GM10248 (cell line): ENCODE measurements around the gene OR5V1.
"Not testable (repeated sequence)": the region's sequence is repeated elsewhere in the genome, so short reads cannot be mapped to it uniquely, and the experiment has no call there.

Experiments
- CTCF ChIA-PET: fragments of 300-600 bp; sonication (Branson Sonifier 250); formaldehyde crosslinking; extraction: SDS; loops from one replicate; lab custom pipeline; 2021; ENCODE audit warnings: antibody characterized with exemption; lab: Yijun Ruan, JAX
- POLR2A ChIA-PET: fragments of 350-650 bp; sonication (Branson Sonifier 250); formaldehyde crosslinking; extraction: SDS; loops from one replicate; lab custom pipeline; 2020; ENCODE audit warnings: antibody characterized with exemption; lab: Yijun Ruan, JAX
- DNase-seq: peaks from one replicate; pipeline ENCODE4 v3.0.0; 2012; ENCODE audit errors: extremely low spot score
- TF ChIP-seq, protein P1 (sequence below): IDR thresholded peaks from 2 replicates; pipeline ENCODE4 v1.5.1; 2012; ENCODE audit warnings: mild to moderate bottlenecking, low read depth; ENCODE audit errors: extremely low read depth, missing control alignments, control extremely low read depth

The OR5V1 gene

DNA sequence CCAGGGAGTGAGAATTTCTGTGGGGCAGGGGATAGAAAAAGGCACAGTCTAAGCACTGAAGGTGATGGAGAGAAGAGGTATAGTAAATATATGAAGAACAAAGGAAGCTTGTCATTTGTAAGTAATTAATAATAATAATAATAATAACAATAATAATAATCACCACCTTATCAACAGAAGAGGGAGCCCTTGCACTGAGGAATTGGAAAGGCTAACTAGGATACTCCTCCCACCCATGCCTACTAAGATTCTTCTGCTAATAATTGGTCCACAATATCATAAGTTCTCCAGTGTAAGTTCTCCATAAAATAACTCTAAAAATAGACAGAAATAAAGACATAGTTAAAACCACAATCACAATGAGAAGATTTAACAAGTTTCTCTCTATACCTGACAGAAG, 7.3 kb upstream of the OR5V1 start:
- CTCF ChIA-PET = interaction anchor here (1.0 to 2.7 kb wide), 4 partner anchors 174 to 216 kb away, joined by 3 to 30 read pairs (median 3); a partner anchor contains a TSS
- POLR2A ChIA-PET = no interaction called here
- TF ChIP-seq, protein P1, sequence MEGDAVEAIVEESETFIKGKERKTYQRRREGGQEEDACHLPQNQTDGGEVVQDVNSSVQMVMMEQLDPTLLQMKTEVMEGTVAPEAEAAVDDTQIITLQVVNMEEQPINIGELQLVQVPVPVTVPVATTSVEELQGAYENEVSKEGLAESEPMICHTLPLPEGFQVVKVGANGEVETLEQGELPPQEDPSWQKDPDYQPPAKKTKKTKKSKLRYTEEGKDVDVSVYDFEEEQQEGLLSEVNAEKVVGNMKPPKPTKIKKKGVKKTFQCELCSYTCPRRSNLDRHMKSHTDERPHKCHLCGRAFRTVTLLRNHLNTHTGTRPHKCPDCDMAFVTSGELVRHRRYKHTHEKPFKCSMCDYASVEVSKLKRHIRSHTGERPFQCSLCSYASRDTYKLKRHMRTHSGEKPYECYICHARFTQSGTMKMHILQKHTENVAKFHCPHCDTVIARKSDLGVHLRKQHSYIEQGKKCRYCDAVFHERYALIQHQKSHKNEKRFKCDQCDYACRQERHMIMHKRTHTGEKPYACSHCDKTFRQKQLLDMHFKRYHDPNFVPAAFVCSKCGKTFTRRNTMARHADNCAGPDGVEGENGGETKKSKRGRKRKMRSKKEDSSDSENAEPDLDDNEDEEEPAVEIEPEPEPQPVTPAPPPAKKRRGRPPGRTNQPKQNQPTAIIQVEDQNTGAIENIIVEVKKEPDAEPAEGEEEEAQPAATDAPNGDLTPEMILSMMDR = peak; percentile 7
- DNase-seq = peak; percentile 19

DNA sequence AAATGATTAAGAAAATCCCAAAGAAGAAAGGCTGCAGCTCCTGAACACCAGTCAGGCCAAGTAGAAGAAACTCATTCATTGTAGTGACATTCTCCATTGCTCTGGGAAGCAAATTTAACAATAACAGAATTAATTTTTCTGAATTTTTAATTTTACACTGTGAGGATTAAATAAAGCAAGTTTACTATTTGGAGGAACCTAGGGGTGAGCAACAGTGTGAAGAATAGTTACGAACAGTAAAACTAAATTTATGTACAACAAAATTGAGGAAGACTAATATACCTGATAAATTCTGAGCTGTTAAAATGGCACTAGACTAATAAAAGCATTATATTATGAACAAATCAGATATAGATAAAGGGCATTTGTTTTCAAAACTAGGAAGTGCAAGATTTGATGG, 6.5 kb upstream of the OR5V1 start, which contains the start of gene OR12D3:
Gene OR12D3, minus strand, starts transcription at position 101 of the 400 bp plus-strand sequence. Its CDS starts 4 bp downstream, at position 97.
- no peak for DNase-seq
- CTCF ChIA-PET = interaction anchor here (1.0 to 2.7 kb wide), 4 partner anchors 12 to 217 kb away, joined by 3 to 30 read pairs (median 3); no protein-coding TSS in a partner anchor
- POLR2A ChIA-PET = no interaction called here
- TF ChIP-seq, protein P1 = no peak

DNA sequence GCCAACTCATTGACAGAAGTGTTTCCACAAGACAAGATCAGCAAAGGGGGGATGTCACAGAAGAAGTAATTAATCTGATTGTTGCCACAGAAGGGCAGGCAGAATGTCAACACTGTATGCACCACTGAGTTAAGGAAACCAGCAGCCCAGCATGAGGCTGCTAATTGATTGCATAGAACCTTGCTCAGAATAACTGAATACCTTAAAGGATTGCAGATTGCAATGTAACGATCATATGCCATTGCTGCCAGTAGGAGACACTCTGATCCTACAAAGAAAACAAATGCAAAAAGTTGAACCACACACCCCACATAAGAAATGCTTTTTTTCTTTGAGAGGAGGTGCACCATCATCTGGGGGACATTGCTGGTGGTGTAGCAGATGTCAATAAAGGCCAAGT, 13.1 kb downstream of the OR5V1 start:
- CTCF ChIA-PET = interaction anchor here (1.4 kb wide), 1 partner anchor 24 kb away, joined by 3 read pairs; no protein-coding TSS in a partner anchor
- TF ChIP-seq, protein P1 = no peak

DNA sequence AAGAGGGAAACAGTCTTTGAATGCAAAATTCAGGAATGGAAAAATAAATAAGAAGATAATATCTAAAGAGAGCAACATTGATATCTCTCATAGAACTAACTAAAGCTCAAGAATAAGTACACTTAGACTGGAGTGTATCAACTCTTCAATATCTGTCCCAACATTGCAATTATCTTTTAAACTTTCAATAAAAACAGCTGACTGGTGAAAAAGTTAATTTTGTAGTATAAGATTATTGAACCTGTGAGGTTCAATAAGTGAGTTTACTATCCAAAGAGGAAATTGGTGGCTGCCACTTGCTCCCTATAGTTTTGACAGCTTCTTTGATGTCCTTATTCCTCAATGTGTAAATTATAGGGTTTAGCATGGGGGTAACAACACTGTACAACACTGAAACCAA, 13.7 kb downstream of the OR5V1 start:
- POLR2A ChIA-PET = no interaction called here
- DNase-seq = no peak
- TF ChIP-seq, protein P1 = no peak
- CTCF ChIA-PET = interaction anchor here (1.4 kb wide), 1 partner anchor 23 kb away, joined by 3 read pairs; no protein-coding TSS in a partner anchor

More for the DNA sequence above, 13.1 kb downstream of the OR5V1 start:
- DNase-seq = no peak
- POLR2A ChIA-PET = no interaction called here

DNA sequence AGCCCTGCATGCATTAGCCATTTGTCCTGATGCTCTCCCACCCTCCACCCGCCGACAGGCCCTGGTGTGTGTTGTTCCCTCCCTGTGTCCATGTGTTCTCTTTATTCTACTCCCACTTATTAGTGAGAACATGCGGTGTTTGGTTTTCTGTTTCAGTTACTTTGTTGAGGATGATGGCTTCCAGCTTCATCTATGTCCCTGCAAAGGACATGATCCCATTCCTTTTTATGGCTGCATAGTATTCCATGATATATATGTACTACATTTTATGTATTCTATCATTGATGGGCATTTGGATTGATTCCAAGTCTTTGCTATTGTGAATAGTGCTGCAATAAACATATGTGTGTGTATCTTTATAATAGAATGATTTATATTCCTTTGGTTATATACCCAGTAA, 19.3 kb downstream of the OR5V1 start:
- CTCF ChIA-PET, POLR2A ChIA-PET, DNase-seq: not testable (repeated sequence)

DNA sequence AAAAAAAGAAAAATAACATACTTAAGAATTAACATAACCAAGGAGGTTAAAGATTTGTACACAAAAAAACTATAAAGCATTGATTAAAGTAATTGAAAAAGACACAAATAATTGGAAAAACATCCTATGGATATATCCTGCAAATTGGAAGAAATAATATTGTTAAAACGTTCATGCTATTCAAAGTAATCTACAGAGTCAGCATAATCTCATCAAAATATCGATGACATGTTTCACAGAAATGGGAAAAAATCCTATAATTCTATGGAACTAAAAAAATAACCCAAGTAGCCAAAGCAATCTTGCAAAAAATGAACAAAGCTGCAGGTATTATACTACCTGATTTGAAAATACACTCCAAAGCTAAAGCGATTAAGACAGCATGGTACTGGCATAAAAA, 23.3 kb downstream of the OR5V1 start:
- DNase-seq = no peak
- TF ChIP-seq, protein P1 = no peak
- ChIA-PET POLR2A (no interaction called here), CTCF (no interaction called here)

DNA sequence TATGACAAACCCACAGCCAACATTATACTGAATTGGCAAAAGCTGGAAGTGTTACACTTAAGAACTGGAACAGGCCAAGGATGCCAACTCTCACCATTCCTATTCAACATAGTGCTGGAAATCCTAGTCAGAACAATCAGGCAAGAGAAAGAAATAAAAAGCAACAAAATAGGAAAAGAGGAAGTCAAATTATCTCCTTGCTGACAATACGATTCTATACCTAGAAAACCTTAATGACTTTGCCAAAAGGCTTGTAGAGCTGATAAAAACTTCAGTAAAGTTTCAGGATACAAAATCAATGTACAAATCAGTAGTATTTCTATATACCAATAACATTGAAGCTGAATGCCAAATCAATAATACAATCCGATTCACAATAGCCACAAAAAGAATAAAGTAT, 32.4 kb downstream of the OR5V1 start:
- no peak for DNase-seq
- CTCF ChIA-PET = interaction anchor here (1.5 kb wide), 1 partner anchor 253 kb away, joined by 3 read pairs; no protein-coding TSS in a partner anchor
- POLR2A ChIA-PET = no interaction called here
- TF ChIP-seq, protein P1 = no peak
